Testis (tissue), 3 donors: ENCODE data around the gene IKZF1. TPM values are rescaled to one million over a fixed set of nuclear protein-coding genes. Genes with fewer than 3 reads are reported as not detected.

Source experiments
- DNase-seq: peaks from one replicate; pipeline ENCODE4 v3.0.0-alpha.2; 2019
- H3K27ac ChIP-seq, 2 donors: fragments of 200-600 bp; sonication (generic); one replicate each; pipeline ENCODE4 v1.5.1; 2019
- H3K27me3 ChIP-seq: fragments of 200-600 bp; sonication (generic); one replicate; pipeline ENCODE4 v1.5.1; 2019
- H3K36me3 ChIP-seq: fragments of 200-600 bp; sonication (generic); one replicate; pipeline ENCODE4 v1.5.1; 2017; ENCODE audit warnings: low read depth; ENCODE audit errors: missing control alignments
- H3K4me1 ChIP-seq: fragments of 200-600 bp; sonication (generic); one replicate; pipeline ENCODE4 v1.5.1; 2019
- H3K4me3 ChIP-seq, 2 donors: fragments of 200-600 bp; sonication (generic); one replicate each; pipeline ENCODE4 v1.5.1; 2017 to 2019
- H3K9me3 ChIP-seq: fragments of 200-600 bp; sonication (generic); one replicate; pipeline ENCODE4 v1.5.1; 2017
- POLR2A ChIP-seq: fragments of 450-650 bp; IDR thresholded peaks from one replicate; pipeline ENCODE4 v1.6.1; 2017; ENCODE audit warnings: antibody characterized with exemption, mild to moderate bottlenecking, moderate library complexity
- WGBS, 2 donors: methylation state at CpG; one replicate each; pipeline ENCODE4 v1.1.5; 2018; 5-methylcytosine and 5-hydroxymethylcytosine counted together
- intact Hi-C: fragments of 100-400 bp; cut with DNase I; formaldehyde crosslinking; loops from one replicate; pipeline ENCODE4 v1.15.1; 2023; ENCODE audit warnings: low total_unique reads
- polyA plus RNA-seq: library from polyadenylated mRNA; stranded (reverse); fragments of 350-450 nt; fragmentation: Illumina TruSeq; extraction: RNeasy Lipid Tissue Mini Kit (QIAGEN cat#74804); gene quantifications from one replicate; pipeline ENCODE4 v1.2.3, GENCODE V29; 2014; ENCODE audit warnings: low read depth, low replicate concordance; ENCODE audit not compliant: insufficient read depth
- total RNA-seq, 2 donors: library from RNA; depleted of rRNA; stranded (reverse); fragments of >200 nt; gene quantifications; one replicate each; pipeline ENCODE4 v1.2.3, GENCODE V29; 2016
- TF ChIP-seq, protein P1 (sequence below), 3 experiments: fragments of 450-650 bp in 2 of 3; fragments of 200-600 bp in 1 of 3; sonication (generic) in 1 of 3; IDR thresholded peaks; one replicate each; pipeline ENCODE4 v1.5.1; 2016 to 2019; ENCODE audit warnings: antibody characterized with exemption in 3 of 3, mild to moderate bottlenecking in 2 of 3, moderate library complexity in 1 of 3

IKZF1 gene
- total and polyA plus RNA-seq, 3 donors from 2014 or later, result 4.2 to 10.4 (median 9.9) TPM

DNA sequence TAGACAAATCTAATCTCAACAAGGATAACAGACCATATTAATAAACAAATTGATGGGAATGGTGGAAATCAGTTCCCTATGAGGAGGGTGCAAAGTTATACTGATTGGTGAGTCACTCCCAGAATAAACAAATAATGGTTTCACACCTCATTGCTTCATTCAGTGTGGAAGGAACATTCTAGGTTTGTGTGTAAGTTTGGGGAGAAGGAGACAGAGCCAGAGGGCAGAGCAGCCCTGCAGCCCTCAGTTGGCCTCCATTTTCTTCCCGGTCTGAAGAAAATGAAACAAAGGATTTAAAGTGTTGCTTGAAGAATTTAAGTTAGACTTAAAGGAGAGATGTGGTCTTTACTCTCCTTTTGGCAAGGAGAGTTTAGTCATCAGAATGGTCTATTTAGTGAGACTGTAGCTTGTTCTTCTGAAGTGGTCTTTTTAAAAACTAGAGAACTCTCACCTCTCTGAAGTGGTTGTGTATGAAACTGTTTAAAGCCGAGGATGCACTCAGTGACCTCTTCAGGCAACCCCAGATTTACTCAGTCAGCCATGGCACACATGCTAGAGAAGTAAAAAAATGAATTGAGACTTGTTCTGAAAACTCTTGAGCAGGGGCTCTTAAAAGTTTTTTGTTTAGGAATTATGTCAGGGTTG, 27.2 kb downstream of the IKZF1 start:
- Histone ChIP-seq H3K27me3 (no peaks in the 10 kb centered on the region), H3K4me3 (no peak overlapping the region), H3K9me3 (no peaks in the 10 kb centered on the region), H3K4me1 (no peaks in the 10 kb centered on the region), H3K27ac (no peak overlapping the region), H3K36me3 (no peaks in the 10 kb centered on the region)
- DNase-seq, result no peak
- 64 to 74% methylated on average over 2 of the region's 2 CpGs for WGBS, 2 donors
- TF ChIP-seq POLR2A, result no peak
- TF ChIP-seq, protein P1, sequence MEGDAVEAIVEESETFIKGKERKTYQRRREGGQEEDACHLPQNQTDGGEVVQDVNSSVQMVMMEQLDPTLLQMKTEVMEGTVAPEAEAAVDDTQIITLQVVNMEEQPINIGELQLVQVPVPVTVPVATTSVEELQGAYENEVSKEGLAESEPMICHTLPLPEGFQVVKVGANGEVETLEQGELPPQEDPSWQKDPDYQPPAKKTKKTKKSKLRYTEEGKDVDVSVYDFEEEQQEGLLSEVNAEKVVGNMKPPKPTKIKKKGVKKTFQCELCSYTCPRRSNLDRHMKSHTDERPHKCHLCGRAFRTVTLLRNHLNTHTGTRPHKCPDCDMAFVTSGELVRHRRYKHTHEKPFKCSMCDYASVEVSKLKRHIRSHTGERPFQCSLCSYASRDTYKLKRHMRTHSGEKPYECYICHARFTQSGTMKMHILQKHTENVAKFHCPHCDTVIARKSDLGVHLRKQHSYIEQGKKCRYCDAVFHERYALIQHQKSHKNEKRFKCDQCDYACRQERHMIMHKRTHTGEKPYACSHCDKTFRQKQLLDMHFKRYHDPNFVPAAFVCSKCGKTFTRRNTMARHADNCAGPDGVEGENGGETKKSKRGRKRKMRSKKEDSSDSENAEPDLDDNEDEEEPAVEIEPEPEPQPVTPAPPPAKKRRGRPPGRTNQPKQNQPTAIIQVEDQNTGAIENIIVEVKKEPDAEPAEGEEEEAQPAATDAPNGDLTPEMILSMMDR (IDR thresholded peaks at IDR 0.05), result no peak
- intact Hi-C loops, result no loop called here

DNA sequence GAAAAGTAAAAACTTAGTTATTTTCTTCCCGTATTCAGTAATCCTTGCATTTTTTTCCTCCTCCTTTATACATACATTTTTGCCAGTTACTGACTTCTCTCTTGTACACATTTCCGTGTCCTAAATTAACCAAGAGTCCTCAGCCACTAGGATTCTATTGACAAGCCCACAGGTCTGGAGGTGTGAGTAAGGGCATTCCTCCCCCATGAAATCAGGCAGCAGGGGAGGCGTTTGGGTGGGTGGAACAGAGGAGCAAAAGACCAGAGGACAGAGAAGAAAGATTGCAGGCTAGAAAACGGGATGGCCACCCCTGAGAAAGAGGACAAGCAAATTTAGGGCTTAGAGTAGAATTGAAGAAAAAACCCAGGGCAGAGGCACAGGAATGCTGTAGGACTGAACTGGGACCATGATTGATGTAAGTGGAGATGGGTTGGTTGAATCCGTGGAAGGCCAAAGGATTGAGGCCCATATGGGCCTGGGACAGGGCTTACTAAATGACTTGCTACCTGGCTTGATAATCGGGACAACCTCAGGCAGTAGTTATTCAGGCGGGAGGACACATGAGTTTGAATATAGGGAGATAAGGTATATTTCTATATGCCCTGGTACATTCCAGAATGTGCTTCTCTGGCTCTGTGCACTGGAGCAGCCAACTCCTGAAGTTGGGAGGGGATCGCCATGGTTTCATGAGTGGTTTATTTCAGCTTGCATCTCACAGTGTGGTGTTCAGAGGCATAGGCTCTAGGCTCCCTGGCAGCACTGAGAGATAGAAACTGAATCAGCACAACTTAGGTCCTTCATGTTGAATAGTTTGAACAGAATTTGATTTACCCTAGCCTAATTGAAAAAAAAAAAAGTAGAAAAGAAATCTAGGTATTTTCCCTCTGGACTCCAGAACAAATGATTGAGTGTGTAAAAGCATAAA, 28.0 kb downstream of the IKZF1 start:
- Histone ChIP-seq H3K27ac (no peak overlapping the region), H3K4me3 (no peak overlapping the region), H3K9me3 (no peaks in the 10 kb centered on the region), H3K4me1 (no peaks in the 10 kb centered on the region), H3K27me3 (no peaks in the 10 kb centered on the region), H3K36me3 (no peaks in the 10 kb centered on the region)
- intact Hi-C loops, result no loop called here
- TF ChIP-seq POLR2A, result no peak
- TF ChIP-seq, protein P1 (IDR thresholded peaks at IDR 0.05), result no peak
- no peak for DNase-seq
- WGBS, 2 donors, result 63 to 69% methylated on average over 8 of the region's 8 CpGs

DNA sequence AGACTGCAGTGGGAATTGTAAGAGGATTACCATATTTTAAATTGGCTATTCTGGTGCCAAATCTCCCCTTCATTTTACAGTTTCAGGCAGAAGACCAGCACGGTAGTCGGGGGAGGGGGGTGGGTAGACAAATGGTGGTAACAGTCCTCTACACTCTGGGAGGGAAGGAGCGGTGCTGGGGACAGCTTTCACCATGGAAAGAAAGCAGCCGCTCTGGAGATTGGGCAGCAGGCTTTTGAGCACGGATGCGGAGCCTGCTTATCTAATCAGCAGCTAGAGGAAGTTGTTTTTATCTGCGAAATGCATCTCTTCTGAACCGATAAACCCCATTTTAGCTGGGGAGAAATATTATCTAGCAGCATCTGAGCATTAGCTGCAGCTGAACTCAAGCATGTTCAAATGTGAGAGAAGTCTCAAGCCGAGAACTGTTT, 28.7 kb downstream of the IKZF1 start:
- Histone ChIP-seq H3K4me3 (no peak overlapping the region), H3K9me3 (no peaks in the 10 kb centered on the region), H3K27me3 (no peaks in the 10 kb centered on the region), H3K27ac (no peak overlapping the region), H3K36me3 (no peaks in the 10 kb centered on the region), H3K4me1 (no peaks in the 10 kb centered on the region)
- WGBS, 2 donors, result 26 to 47% methylated on average over 9 of the region's 9 CpGs
- DNase-seq, result no peak
- TF ChIP-seq, protein P1 (IDR thresholded peaks at IDR 0.05), result no peak
- TF ChIP-seq POLR2A, result no peak
- intact Hi-C loops, result no loop called here

DNA sequence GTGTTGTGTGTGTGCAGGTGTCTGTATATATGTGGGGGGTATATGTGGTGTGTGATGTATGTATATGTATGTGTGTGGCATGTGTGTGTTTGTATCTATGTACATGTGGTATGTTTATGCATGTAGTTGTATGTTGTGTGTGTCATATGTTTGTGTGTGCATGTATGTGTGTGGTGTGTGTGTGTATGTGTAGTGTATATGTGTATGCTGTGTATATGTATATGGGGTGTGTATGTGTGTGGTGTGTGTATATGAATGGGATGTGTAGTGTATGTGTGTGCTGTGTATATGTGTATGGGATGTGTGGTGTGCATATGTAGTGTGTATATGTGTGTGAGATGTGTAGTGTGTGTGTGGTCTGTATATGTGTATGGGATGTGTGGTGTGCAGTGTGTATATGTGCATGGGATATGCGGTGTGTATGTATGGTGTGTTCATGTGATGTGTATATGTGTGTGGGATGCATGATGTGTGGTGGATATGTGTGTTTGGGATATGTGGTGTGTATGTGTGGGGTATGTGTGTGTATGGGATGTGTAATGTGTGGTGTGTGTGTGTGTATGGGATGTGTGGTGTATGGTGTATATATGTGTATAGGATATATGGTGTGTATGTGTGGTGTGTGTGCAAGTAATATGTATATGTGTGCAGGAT, 30.0 kb downstream of the IKZF1 start:
- intact Hi-C loops, result no loop called here
- no peaks in the 10 kb centered on the region for H3K27me3 ChIP-seq
- no peaks in the 10 kb centered on the region for H3K36me3 ChIP-seq
- no peak for TF ChIP-seq POLR2A
- TF ChIP-seq, protein P1 (IDR thresholded peaks at IDR 0.05), result no peak
- H3K4me3 ChIP-seq, result no peak overlapping the region
- WGBS, 2 donors, result 93 to 100% methylated on average over 1 of the region's 1 CpG
- no peaks in the 10 kb centered on the region for H3K9me3 ChIP-seq
- no peak overlapping the region for H3K27ac ChIP-seq
- DNase-seq, result no peak
- no peaks in the 10 kb centered on the region for H3K4me1 ChIP-seq
